Kidney epithelial cell (primary cell): ENCODE data around the gene CERKL. TPM values are rescaled to one million over a fixed set of nuclear protein-coding genes. Genes with fewer than 3 reads are reported as not detected.

Source experiments
- DNase-seq: peaks from one replicate; pipeline ENCODE4 v3.0.0-alpha.2; 2010; ENCODE audit warnings: low read depth
- H3K27me3 ChIP-seq: 2 replicates; pipeline ENCODE4 v1.6.0; 2011; ENCODE audit warnings: low read length; ENCODE audit not compliant: control insufficient read depth, insufficient read depth
- H3K36me3 ChIP-seq: 2 replicates; pipeline ENCODE4 v1.5.1; 2011; ENCODE audit warnings: low read length; ENCODE audit not compliant: control insufficient read depth, insufficient read depth
- H3K4me3 ChIP-seq: 2 replicates; pipeline ENCODE4 v1.5.1; 2011; ENCODE audit warnings: low read depth, mild to moderate bottlenecking, control low read depth, low read length
- CTCF ChIP-seq: IDR thresholded peaks from 2 replicates; pipeline ENCODE4 v1.5.1; 2011; ENCODE audit warnings: mild to moderate bottlenecking, moderate library complexity, low read length, control low read depth, inconsistent platforms; ENCODE audit not compliant: insufficient read depth, poor library complexity, severe bottlenecking
- total RNA-seq: library from RNA; depleted of rRNA; stranded (reverse); fragments of >200 nt; gene quantifications from 2 replicates; pipeline ENCODE4 v1.2.3, GENCODE V29; 2015

The CERKL gene
- total RNA-seq, 1 donor from 2014 or later = 0.17 TPM

GRCh38 chr2:181678861-181679543, 22.1 kb upstream of the CERKL start:
- no peak for TF ChIP-seq CTCF
- DNase-seq = no peak
- H3K36me3 ChIP-seq = no peaks in the 10 kb centered on the region
- H3K27me3 ChIP-seq = peaks cover 65% of the 10 kb centered on the region
- H3K4me3 ChIP-seq = no peak overlapping the region

GRCh38 chr2:181677912-181678586, 21.1 kb upstream of the CERKL start:
- Histone ChIP-seq H3K27me3 (peaks cover 58% of the 10 kb centered on the region), H3K36me3 (no peaks in the 10 kb centered on the region), H3K4me3 (no peak overlapping the region)
- TF ChIP-seq CTCF = no peak
- no peak for DNase-seq

- H3K4me3 ChIP-seq = no peak overlapping the region
- no peak for DNase-seq
- no peaks in the 10 kb centered on the region for H3K36me3 ChIP-seq
- TF ChIP-seq CTCF = no peak
- H3K27me3 ChIP-seq = peaks cover 30% of the 10 kb centered on the region
Observed at GRCh38 chr2:181675254-181675653, 18.3 kb upstream of the CERKL start.

GRCh38 chr2:181674461-181674860, 17.6 kb upstream of the CERKL start:
- H3K27me3 ChIP-seq = peaks cover 24% of the 10 kb centered on the region
- DNase-seq = no peak
- no peak overlapping the region for H3K4me3 ChIP-seq
- H3K36me3 ChIP-seq = no peaks in the 10 kb centered on the region
- no peak for TF ChIP-seq CTCF

- Histone ChIP-seq H3K27me3 (peaks cover 12% of the 10 kb centered on the region), H3K36me3 (no peaks in the 10 kb centered on the region)
- no peak for TF ChIP-seq CTCF
Observed at GRCh38 chr2:181673173-181673572, 16.3 kb upstream of the CERKL start.

More at GRCh38 chr2:181673173-181673572, 16.3 kb upstream of the CERKL start:
- DNase-seq = no peak
- no peak overlapping the region for H3K4me3 ChIP-seq
